CD4-positive, alpha-beta T cell treated with Interleukin-15 for 4 hours (primary cell): ENCODE measurements around the gene DMRTC2.
A peak's percentile ranks its signal among the peaks of the same experiment; 100 is the strongest.

ENCODE experiments used
- DNase-seq: peaks from one replicate; pipeline ENCODE4 v3.0.0-alpha.2; 2020; ENCODE audit warnings: low spot score

DMRTC2 gene

GRCh38 chr19:41845001-41845050 is at the start of gene DMRTC2:
Gene DMRTC2, plus strand, starts transcription at chr19:41845042. Its CDS starts 2,387 bp downstream, at chr19:41847429.
- DNase-seq, result no peak

GRCh38 chr19:41796362-41796761 is 48.5 kb upstream of the DMRTC2 start, which contains the start of gene CEACAM3:
Gene CEACAM3, plus strand, starts transcription at chr19:41796587. Its CDS starts 91 bp downstream, at chr19:41796678.
- DNase-seq, result no peak

GRCh38 chr19:41796901-41797300 is 47.9 kb upstream of the DMRTC2 start:
- DNase-seq, result no peak

- no peak for DNase-seq
These were observed 45.3 kb upstream of the DMRTC2 start for GRCh38 chr19:41799444-41800000.

DNA sequence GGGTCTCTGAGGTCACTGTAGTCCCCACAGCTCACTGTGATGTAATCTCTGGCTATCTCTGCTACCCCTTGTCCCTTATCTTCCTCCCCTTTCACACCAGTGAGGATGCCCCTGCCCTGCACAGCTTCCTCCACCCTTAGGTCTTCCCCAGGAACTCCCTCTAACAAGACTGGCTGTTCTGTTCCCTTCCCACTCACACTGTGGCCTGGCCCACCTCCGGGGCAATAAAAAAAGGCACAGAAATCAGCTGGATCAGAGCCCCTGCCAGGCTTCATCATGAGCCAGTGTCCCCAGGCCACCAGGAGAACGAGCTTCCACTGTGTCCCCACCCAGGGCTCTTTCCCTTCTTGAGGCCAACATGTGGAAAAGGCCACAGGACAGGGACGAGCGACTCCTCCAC is 43.8 kb upstream of the DMRTC2 start:
- no peak for DNase-seq

GRCh38 chr19:41801792-41802211 is 43.0 kb upstream of the DMRTC2 start:
- DNase-seq, result no peak

DNA sequence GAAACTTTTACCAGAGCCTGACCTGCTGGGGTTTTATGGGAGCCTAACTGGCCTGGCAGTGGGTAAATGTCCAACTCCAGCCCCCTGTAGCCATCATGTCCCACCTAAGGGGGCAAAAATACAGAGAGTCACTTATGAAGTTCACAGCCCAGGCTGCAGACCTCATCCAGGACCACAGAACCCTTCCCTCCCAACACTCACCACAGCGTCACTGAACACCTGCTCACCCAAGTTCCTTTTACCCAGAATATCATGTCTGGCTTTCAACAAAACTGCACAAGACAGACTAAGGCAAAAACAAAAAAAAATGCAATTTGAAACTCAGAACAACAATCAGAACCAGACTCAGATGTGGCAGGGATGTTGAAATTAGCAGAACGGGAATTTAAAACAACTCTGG is 42.1 kb upstream of the DMRTC2 start:
- DNase-seq, result no peak

DNA sequence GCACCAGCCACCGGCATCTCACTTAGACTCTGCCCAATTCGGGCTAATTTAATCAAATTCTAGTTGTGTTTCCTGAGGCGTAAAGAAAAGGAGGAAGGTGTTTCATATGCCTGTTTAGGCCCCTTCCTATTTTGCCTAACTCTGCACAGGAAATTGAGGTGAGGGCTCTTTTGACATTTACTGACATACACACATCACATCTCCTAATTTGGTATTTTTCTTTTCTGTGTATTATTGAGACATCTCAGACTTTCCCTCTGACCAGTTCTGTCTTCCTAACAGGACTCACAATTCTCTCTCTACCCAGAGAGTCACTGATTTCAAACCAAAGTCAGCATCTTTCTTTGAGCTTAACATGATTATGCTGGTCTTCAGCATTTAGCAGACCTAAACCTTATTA is 40.5 kb upstream of the DMRTC2 start:
- no peak for DNase-seq

- DNase-seq, result no peak
These were observed 37.7 kb upstream of the DMRTC2 start for GRCh38 chr19:41807176-41807575.

GRCh38 chr19:41808663-41809566 is 35.9 kb upstream of the DMRTC2 start:
- DNase-seq, result no peak

DNA sequence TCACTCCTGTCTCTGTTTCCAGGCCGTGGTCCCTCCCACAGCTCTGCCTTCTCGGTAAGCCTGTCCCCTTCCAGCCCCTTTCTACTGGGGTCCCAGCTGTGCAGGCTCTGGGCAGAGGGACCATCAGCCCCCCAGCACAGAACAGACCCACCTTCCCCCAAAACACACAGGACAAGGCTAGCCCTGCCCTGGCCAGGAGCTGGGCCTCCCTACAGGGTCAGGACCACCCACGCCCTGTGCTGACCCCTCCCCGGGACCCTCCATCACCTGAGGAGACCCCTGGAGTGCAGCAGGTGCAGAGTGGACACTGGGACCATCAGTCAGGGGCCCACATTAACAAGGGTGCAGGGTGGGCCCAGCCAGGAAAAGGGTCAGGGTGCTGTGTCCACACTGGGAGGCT is 34.5 kb upstream of the DMRTC2 start:
- DNase-seq, result no peak

- peak; percentile 6 for DNase-seq
These were observed 33.8 kb upstream of the DMRTC2 start for GRCh38 chr19:41811036-41811435.

DNA sequence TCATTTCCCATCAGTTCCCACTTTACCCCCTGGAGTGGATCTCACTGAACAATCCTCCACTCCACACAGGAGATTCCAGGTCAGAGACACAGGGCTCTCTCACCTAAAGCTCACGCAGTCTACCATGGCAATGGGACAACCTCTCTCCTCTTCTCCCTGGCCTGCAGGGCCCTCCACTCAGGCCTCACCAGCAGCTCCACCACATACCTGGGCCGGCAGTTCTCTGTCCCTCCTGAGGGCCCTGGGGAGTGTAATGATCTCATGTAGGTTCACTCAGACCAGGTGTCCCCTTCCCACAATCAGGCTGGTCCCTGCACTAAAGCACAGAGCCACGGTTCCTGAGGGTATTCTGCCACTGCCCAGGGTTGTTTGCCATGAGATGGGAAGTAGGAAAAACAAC is 32.9 kb upstream of the DMRTC2 start:
- no peak for DNase-seq

DNA sequence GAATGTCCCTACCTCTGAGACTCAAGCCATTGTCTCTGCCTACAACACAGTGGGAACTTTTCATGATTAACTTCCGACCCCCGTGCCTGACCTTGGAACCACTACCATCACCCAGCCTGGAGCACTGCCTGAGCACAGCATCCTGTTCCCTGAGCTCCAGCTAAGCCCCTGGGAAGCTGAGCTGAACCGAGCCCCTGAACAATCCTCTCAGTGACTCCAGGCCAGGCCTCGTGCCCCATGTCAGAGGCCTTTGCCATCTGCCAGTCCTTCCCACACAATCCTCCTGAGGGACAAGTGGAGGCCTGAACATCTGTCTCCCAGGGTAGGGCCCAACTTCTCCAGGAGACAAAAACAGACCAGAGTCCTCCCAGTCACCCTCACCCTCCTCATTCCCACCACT is 30.9 kb upstream of the DMRTC2 start:
- DNase-seq, result no peak

DNA sequence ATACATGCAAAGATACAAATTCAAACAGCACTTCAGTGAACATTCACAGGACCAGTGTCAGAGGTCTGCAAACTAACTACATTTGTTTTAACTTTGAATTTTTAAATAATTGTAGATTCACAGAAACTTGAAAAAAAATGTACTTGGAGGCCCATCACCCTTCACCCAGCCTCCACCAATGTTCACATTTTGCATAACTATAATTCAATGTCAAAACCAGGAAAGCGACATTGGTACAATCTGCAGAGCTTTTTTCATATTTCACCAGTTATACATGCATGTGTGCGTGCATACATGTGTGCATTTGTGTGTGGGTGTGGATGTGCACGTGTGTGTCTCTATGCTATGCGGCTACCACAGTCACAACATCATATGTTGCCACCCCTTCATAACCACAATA is 29.5 kb upstream of the DMRTC2 start:
- no peak for DNase-seq

DNA sequence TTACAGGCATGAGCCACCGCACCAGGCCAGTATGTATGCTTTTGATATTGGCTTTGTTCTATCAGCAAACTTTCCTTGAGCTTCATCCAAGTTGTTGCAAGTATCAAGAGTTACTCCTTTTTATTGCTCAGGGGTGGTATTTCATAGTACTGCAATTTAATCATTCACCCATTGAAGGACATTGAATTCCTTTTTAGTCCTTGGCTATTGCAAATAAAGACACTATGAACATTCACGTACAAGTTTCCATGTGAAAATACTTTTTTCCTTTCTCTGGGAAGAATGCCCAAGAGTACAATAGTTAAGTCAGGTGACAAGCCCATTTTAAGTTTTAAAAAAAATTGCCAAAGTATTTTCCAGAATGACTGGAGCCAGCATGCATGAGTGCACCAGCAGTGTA is 28.1 kb upstream of the DMRTC2 start:
- no peak for DNase-seq

- DNase-seq, result peak; percentile 56
These were observed 23.7 kb upstream of the DMRTC2 start for GRCh38 chr19:41821003-41821735.

DNA sequence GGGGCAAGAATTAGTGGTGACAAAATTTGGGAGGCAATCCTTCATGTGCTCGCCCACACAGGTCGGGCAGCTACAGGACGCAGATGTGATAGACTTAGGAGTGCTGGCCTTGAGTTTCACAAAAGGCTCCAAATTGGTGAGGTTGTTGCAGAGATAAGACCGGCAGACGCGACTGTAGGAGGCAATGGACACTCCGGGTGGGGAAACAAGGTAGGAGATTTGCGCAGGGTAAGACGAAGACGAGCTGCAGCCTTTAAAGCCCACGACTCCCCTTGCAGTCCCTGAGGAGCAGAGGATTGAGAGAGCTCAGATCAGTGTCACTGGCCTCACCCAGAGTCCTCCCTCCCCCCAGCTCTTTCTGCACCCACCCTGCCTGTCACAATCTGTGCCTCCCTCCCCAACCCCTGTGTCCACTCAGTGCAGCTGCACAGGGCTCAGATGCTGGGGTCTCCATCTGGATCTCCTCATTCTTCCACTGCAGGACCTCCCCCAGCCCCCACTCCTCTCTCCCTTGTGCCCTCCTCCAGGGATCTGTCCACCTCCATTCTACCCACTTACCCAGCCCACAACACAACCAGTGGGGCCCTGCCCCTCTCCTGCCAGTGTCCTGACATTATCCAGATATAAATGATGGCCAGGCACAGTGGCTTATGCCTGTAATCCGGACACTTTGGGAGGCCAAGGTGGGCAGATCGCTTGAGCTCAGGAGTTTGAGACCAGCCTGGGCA is 6.7 kb upstream of the DMRTC2 start:
- DNase-seq, result no peak

DNA sequence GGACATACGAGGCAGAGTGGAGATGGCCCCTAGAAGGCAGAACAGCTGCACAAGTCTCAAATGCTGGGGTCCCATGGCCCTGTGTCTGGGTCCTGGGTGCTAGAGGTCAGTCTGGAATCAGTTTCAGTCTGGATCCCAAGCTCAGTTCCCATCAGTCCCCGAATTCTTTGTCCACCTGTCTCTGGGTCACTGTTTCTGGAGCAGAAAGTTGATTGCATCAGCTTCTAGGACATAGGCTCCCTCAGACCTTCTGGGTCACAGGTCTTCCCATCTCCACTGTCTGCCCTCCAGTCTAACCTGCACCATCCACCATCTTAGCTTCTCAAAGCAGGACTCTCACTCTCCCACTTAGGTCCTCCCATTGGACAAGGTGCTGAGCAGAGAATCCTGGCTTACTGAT is 5.6 kb upstream of the DMRTC2 start:
- DNase-seq, result no peak

DNA sequence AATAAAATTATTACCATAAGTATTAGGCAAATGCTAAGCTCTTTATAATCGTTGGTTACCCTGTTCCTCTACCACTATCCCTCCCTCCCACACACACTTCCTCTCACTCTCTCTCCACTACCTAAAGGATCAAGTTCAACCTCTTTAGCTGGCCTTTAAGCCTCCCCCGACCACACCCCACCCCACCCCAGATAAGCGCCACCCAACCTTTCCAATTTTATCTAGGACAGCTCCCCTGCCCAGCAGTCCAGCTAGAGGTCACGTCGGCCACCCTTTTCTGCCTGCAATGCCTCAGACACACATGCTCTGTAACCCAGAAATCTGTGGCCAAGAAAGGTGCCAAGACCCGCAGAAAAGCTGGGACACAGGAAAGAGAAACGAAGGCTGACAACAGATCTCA is 1.5 kb upstream of the DMRTC2 start:
- no peak for DNase-seq

- no peak for DNase-seq
These were observed 241 bp upstream of the DMRTC2 start, which contains the start of gene LYPD4 for GRCh38 chr19:41844601-41845000. Gene LYPD4, minus strand, starts transcription at chr19:41844683. Its CDS starts 5,398 bp downstream, at chr19:41839285.

DNA sequence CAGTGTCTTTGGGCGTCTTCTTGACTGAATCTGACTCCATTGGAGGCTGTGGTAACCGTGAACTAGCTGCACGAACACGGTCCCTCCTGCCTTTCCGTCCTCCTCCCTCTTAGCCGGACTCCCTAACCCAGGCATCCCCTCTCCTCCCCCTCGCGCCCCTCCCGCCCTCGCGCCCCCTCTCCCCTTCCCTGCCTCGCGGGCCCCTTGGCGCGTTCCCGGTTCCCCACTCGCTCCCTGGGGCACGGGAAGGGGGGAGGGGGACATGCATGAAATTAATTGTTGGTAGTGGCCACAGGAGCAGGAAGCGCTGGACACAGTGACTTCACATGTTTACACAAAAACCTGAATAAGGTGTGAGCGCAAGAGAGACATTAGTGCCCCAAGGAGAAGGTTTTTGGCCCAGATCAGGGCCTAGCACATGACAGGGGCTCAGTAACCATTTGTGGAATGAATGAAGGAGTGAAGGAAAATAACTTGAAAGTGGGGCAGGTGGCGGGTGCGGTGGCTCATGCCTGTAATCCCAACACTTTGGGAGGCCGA is 279 bp downstream of the DMRTC2 start:
- DNase-seq, result no peak
